NCI-H1105 (cell line): ENCODE results near the gene CNTNAP3.
"Not testable (repeated sequence)": the region's sequence is repeated elsewhere in the genome, so short reads cannot be mapped to it uniquely, and the experiment has no call there.

Source experiments
- DNase-seq: peaks from one replicate; lab custom pipeline; 2025; lab: John Stamatoyannopoulos, UW

CNTNAP3 gene

GRCh38 chr9:39067683-39068082 lies 220.3 kb downstream of the CNTNAP3 start:
- not testable (repeated sequence) for DNase-seq

DNA sequence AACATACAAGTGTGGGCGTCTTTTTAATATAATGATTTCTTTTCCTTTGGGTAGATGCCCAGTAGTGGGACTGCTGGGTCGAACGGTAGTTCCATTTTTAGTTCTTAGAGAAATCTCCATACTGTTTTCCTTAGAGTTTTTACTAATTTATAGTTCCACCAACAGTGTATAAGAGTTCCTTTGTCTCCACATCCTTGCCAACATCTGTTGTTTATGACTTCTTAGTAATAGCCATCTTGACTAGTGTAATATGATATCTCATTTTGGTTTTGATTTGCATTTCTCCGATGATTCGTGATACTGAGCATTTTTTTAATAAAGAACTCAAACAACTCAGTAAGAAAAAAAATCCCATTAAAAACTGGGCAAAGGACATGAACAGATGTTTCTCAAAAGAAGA lies 225.0 kb downstream of the CNTNAP3 start:
- DNase-seq, result not testable (repeated sequence)

DNA sequence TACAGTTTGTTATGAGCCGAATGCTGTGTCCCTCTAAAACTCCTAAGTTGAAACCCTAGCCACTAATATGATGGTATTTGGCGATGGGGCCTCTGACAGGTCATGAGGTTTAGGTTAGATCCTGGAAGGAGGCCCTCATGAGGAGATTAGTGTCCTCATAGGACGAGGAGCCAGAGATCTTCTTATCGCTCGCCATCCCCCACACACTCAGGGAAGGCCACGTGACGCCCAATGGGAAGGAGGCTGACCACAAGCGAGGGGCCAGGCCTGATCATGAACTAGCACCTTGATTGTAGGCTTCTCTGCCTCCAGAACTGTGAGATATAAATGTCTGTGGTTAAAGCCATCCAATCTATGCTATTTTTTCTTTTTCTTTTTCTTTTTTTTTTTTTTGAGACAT lies 233.5 kb downstream of the CNTNAP3 start:
- not testable (repeated sequence) for DNase-seq

- DNase-seq, result not testable (repeated sequence)
Measured at GRCh38 chr9:39046833-39047232, 241.1 kb downstream of the CNTNAP3 start.

DNA sequence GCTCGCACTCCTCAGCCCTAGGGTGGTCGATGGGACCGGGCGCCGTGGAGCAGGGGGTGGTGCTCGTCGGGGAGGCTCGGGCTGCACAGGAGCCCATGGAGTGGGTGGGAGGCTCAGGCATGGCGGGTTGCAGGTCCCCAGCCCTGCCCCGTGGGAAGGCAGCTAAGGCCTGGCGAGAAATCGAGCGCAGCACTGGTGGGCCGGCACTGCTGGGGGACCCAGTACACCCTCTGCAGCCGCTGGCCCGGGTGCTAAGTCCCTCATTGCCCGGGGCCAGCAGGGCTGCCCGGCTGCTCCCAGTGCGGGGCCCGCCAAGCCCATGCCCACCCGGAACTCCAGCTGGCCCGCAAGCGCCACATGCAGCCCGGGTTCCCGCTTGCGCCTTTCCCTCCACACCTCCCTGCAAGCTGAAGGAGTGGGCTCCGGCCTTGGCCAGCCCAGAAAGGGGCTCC lies 245.6 kb downstream of the CNTNAP3 start:
- DNase-seq, result not testable (repeated sequence)

DNA sequence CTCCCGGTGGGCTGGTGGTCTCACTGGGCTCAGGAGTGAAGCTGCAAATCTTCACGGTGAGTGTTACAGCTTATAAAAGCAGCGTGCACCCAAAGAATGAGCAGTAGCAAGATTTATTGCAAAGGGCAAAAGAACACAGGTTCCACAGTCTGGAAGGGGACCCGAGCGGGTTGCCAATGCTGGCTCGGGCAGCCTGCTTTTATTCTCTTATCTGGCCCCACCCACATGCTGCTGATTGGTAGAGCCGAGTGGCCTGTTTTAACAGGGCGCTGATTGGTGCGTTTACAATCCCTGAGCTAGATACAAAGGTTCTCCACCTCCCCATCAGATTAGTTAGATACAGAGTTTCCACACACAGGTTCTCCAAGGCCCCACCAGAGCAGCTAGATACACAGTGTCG lies 246.2 kb downstream of the CNTNAP3 start:
- not testable (repeated sequence) for DNase-seq

DNA sequence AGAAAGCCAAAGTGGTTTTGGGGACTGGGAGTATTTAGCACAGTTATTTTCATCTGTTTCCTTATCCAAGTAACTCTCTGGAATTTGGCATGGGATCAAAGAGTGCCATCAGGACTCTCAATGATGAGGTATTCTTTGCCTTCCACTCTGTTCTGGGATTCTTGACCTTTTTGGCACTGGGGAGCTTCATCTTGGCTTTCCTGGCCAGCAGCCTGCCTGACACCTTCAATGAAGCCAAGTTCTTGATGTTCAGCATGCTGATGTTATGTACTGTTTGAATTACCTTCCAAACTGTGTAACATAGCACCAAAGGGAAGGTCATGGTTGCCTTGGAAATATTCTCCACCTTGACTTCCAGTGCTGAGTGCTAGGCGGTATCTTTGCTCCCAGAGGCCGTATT lies 248.8 kb downstream of the CNTNAP3 start:
- DNase-seq, result not testable (repeated sequence)

DNA sequence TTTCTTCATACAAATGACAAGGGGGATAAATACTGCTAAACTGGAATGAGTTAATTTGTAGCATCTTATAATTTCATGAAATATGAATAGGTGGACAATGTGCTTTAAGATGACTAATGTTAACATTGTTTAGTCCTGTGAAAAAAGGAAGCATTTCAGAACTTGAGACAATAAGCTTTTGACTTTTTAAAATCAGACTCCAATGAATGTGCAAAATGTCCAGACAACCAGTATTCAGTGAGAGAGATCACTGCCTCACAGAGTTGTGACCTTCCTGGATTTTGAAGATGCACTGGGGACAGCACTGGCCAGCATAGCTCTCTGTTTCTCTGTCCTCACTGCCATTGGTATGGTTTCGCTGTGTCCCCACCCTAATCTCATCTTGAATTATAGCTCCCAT lies 249.7 kb downstream of the CNTNAP3 start:
- not testable (repeated sequence) for DNase-seq

DNA sequence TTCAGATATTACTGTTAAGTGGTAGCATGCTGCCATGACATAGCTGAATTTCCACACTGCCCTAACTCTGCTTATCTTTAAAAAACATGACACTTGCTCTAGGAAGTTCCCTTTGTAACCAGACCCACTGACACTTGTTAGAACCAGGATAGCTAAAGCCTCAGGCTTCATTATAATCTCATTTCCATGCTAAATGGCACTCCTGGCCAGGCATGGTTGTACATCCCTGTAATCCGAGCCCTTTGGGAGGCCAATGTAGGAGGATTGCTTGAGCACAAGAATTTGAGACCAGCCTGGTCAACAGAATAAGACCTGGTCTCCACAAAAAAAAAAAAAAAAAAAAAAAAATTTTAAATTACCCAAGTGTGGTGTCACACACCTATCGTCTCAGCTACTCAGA lies 254.1 kb downstream of the CNTNAP3 start:
- not testable (repeated sequence) for DNase-seq

DNA sequence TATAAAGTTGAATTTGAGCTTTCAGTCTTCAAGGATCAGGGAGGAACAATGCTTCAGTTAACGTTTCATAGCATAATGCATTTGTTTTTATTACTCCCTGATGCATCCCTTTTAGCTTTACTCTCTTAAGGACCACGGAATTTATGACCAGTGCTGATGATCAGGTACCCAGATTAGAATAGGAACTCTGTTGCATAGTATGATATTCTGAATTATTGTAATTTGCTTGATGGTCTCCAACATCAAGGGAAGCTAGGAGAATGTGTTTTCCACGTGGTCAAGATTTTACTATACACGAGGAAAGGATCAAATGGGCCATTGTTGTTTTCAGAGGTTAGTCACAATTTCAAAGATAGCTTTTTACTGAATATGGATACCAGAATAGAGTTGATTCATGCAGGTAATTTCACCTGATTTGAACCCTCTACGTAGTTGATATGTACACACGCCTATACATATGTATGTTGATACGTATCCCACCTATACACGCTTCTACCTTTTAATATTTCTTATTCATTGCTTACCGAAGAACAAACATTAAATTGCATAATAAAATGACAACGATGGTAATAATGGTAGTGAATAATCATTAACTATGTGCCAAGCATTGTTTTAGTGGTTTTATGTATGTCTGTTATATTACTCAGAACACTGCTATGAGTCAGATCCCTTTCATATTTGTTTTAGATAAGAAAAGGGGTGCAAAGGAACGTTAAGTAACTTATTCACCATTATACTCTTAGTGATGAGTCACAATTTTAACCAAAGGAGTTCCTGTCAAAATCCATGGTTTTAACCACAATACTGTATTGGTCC lies 257.6 kb downstream of the CNTNAP3 start:
- DNase-seq, result not testable (repeated sequence)

DNA sequence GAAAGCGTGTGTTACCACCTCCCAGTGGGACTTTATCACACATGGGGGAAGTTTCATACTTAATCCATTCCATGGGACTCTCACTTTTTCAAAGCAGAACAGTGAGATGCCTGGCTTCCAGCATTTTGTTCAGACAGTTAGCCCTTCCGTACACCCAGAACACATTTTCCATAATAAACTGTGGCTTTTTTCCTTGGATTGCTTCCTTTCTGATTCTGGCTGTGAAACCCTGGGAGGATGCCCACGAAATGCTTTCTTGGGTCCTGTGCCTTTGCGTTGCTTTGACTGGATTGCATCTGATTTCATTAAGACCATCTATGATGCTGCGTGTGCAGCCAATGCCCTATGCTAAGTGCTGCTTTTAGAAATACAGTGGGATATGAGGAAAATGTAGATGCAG lies 259.1 kb downstream of the CNTNAP3 start:
- not testable (repeated sequence) for DNase-seq

- DNase-seq, result not testable (repeated sequence)
Measured at GRCh38 chr9:39028168-39028567, 259.8 kb downstream of the CNTNAP3 start.

- not testable (repeated sequence) for DNase-seq
Measured at GRCh38 chr9:39025911-39026588, 261.9 kb downstream of the CNTNAP3 start.
